Heart left ventricle (tissue), 16 donors: ENCODE data around the gene RBAK. TPM values are rescaled to one million over a fixed set of nuclear protein-coding genes. Genes with fewer than 3 reads are reported as not detected.
"Not testable (repeated sequence)": the region's sequence is repeated elsewhere in the genome, so short reads cannot be mapped to it uniquely, and the experiment has no call there.

ENCODE experiments used
- ATAC-seq, 4 donors: fragments of 200-7000 bp; cut with Tn5 transposase; one replicate each; pipeline ENCODE4 v1.9.1; 2020 to 2022; ENCODE audit warnings: moderate library complexity in 4 of 4, mild to moderate bottlenecking in 3 of 4, moderate number of reproducible peaks in 1 of 4
- DNase-seq, 5 donors: peaks; one replicate each; pipeline ENCODE4 v3.0.0-alpha.2; 2020
- H3K27ac ChIP-seq, 12 donors: fragments of 200-600 bp; sonication (generic) in 4 of 12; one replicate each; pipeline versions ENCODE4 v1.5.0 to v1.8.0; 2016 to 2022; ENCODE audit warnings: mild to moderate bottlenecking in 2 of 12
- H3K27me3 ChIP-seq, 9 donors: fragments of 200-600 bp; sonication (generic) in 2 of 9; one replicate each; pipeline versions ENCODE4 v1.5.1 to v1.8.0; 2016 to 2022; ENCODE audit warnings: mild to moderate bottlenecking in 3 of 9
- H3K36me3 ChIP-seq, 9 donors: fragments of 200-600 bp; sonication (generic) in 2 of 9; one replicate each; pipeline versions ENCODE4 v1.5.0 to v1.8.0; 2018 to 2022; ENCODE audit warnings: mild to moderate bottlenecking in 2 of 9
- H3K4me1 ChIP-seq, 12 donors: fragments of 200-600 bp; sonication (generic) in 4 of 12; one replicate each; pipeline versions ENCODE4 v1.5.0 to v1.8.0; 2016 to 2022; ENCODE audit warnings: mild to moderate bottlenecking in 3 of 12
- H3K4me3 ChIP-seq, 12 donors: fragments of 200-600 bp; sonication (generic) in 4 of 12; one replicate each; pipeline versions ENCODE4 v1.5.0 to v1.8.0; 2017 to 2022; ENCODE audit warnings: mild to moderate bottlenecking in 9 of 12, moderate library complexity in 4 of 12
- H3K9me3 ChIP-seq, 12 donors: fragments of 200-600 bp; sonication (generic) in 4 of 12; one replicate each; pipeline versions ENCODE4 v1.5.0 to v1.8.0; 2016 to 2022; ENCODE audit warnings: mild to moderate bottlenecking in 1 of 12
- POLR2A ChIP-seq, 2 donors: fragments of 450-650 bp; IDR thresholded peaks; one replicate each; pipeline ENCODE4 v1.6.1; 2017; ENCODE audit warnings: antibody characterized with exemption in 2 of 2, mild to moderate bottlenecking in 2 of 2, moderate library complexity in 2 of 2
- WGBS, 4 donors: extraction: QIAGEN DNeasy Blood & Tissue Kit in 2 of 4; methylation state at CpG; one replicate each; pipeline versions ENCODE4 v1.1.5 to v1.1.7; 2013 to 2018; 5-methylcytosine and 5-hydroxymethylcytosine counted together
- intact Hi-C, 10 donors: fragments of 100-400 bp; cut with DNase I; formaldehyde crosslinking; loops; one replicate each; pipeline versions ENCODE4 v1.11.1 to v1.14.2; 2022
- polyA plus RNA-seq, 2 donors: library from polyadenylated mRNA; stranded (reverse); fragments of 200-250 nt; gene quantifications; one replicate each; pipeline ENCODE4 v1.2.3, GENCODE V29; 2013
- total RNA-seq, 9 donors: library from RNA; depleted of rRNA in 2 of 9; stranded (reverse); fragments of >200 nt in 2 of 9; fragmentation: NEBNext Ultra II Directional in 3 of 9; extraction: Animal tissue kit (Norgen Biotek cat#: 25700) in 3 of 9; gene quantifications; one replicate each; pipeline versions ENCODE4 v1.1.0 to v1.2.4, GENCODE V29; 2016 to 2023
- TF ChIP-seq, protein P1 (sequence below), 12 donors: fragments of 200-600 bp; sonication (generic) in 4 of 12; IDR thresholded peaks; one replicate each; pipeline versions ENCODE4 v1.5.0 to v1.8.0; 2018 to 2022; ENCODE audit warnings: antibody characterized with exemption in 12 of 12, mild to moderate bottlenecking in 5 of 12
- donor health status: ischemic (EF 13 %, LVEDD 7.1; RV severe dilation, severe dysfunction).
- donor health status: healthy with polysubstance abuse.
- donor health status: DM: no; HTN: yes; CAD: no.
- donor health status: DM: no; HTN: no; CAD: no.
- donor health status: ischemic (EF 25% LVEDD 6.9; RV normal size, moderate dysfunction).
- donor health status: ischemic (EF 25% LVEDD 5.7; RV mildly dilated, moderate dysfunction).
- donor health status: healthy.
- donor health status: DM: yes; HTN: yes; CAD: no.
- donor health status: ischemic (EF 35%, LVEDD 5.7; RV mildly dilated, moderate dysfunction).
- donor health status: nonischemic (EF 11% LVEDD 7.7; RV severe dilation, severe dysfunction).
- donor health status: DM: yes; HTN: yes; CAD: no.
- donor health status: PGD.
- donor health status: ischemic (EF 29% LVEDD 5.4; RV normal size, mild dysfunction).
- donor health status: nonischemic (EF 23%, LVEDD 6.1; RV moderate dilation, normal function).

RBAK gene
- total and polyA plus RNA-seq, 11 donors: 4.2 to 10.6 (median 8.1) TPM

DNA sequence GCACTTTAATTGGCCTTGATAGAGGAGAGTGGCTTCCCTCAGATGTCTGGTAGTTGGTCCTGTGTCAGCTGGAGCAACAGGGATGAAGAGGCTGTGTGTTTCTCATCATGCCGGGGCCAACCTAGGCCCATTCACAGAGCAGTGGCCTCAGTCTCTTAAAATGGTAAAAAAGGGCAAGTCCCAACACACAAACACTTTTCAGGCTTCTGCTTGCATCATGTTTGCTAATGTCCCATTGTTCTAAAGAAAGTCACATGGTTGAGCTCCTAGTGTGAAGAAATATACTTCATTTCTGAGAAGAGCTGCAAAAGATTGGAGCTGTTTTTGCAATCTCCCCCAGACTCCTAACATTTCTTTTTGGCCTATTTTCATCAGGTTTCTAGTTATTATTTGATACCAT is 40.6 kb upstream of the RBAK start:
- no peak for DNase-seq
- Histone ChIP-seq H3K4me3 (no peak overlapping the region), H3K27me3 (no peaks in the 10 kb centered on the region), H3K9me3 (no peaks in the 10 kb centered on the region), H3K27ac (no peak overlapping the region), H3K36me3 (peaks cover 0 to 40% (median 14%) of the 10 kb centered on the region in 9 donors), H3K4me1 (no peaks in the 10 kb centered on the region)
- intact Hi-C loops: no loop called here
- no peak for ATAC-seq
- WGBS, 4 donors: 89 to 94% (median 90%) methylated on average over 1 of the region's 1 CpG
- TF ChIP-seq, protein P1, sequence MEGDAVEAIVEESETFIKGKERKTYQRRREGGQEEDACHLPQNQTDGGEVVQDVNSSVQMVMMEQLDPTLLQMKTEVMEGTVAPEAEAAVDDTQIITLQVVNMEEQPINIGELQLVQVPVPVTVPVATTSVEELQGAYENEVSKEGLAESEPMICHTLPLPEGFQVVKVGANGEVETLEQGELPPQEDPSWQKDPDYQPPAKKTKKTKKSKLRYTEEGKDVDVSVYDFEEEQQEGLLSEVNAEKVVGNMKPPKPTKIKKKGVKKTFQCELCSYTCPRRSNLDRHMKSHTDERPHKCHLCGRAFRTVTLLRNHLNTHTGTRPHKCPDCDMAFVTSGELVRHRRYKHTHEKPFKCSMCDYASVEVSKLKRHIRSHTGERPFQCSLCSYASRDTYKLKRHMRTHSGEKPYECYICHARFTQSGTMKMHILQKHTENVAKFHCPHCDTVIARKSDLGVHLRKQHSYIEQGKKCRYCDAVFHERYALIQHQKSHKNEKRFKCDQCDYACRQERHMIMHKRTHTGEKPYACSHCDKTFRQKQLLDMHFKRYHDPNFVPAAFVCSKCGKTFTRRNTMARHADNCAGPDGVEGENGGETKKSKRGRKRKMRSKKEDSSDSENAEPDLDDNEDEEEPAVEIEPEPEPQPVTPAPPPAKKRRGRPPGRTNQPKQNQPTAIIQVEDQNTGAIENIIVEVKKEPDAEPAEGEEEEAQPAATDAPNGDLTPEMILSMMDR (IDR thresholded peaks at IDR 0.05): no peak
- TF ChIP-seq POLR2A (IDR thresholded peaks at IDR 0.05): no peak

DNA sequence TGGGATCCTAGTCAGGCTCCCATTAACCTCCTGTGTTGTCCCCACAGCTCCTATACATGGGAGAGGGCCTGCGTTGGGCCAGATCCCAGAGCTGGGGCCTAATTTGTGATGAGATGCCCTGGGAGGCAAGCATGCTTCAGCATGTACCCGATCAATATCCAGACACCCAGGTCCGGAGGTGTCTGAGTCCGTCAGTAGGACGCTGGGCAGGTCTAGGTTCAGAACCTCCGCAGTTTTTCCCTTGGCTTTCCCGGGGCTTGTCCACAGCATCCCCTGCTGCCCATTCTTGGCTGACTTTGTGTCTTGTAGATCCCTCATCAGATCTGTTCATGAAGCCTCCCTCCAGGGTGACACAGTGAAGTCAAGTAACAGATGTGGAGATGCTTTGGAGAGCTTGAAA is 32.7 kb upstream of the RBAK start:
- ATAC-seq: no peak
- Histone ChIP-seq H3K4me3 (no peak overlapping the region), H3K9me3 (peaks cover 0 to 3% (median 0%) of the 10 kb centered on the region in 12 donors), H3K36me3 (peaks cover 0 to 22% (median 4%) of the 10 kb centered on the region in 9 donors), H3K27me3 (no peaks in the 10 kb centered on the region), H3K4me1 (no peaks in the 10 kb centered on the region), H3K27ac (no peak overlapping the region)
- TF ChIP-seq, protein P1 (IDR thresholded peaks at IDR 0.05): no peak
- TF ChIP-seq POLR2A (IDR thresholded peaks at IDR 0.05): no peak
- intact Hi-C loops: no loop called here
- WGBS, 4 donors: 78 to 98% (median 90%) methylated on average over 4 to 7 of the region's 7 CpGs
- no peak for DNase-seq

DNA sequence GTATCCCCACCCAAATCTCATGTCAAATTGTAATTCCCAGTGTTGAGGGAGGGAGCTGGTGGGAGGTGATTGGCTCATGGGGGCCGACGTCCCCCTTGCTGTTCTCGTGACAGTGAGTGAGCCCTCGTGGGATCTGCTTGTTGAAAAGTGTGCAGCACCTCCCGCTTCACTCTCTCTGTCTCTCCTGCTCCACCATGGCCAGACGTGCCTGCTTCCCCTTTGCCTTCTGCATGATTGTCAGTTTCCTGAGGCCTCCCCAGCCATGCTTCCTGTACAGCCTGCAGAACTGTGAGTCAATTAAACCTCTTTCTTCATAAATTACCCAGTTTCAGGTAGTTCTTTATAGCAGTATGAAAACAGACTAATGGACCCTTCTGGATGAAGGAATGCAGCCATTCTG is 29.7 kb upstream of the RBAK start:
- DNase-seq, H3K4me3 ChIP-seq, H3K4me1 ChIP-seq, intact Hi-C loops, ATAC-seq, H3K9me3 ChIP-seq, H3K27me3 ChIP-seq, H3K36me3 ChIP-seq, H3K27ac ChIP-seq: not testable (repeated sequence)
- WGBS, 4 donors: 61 to 80% (median 71%) methylated on average over 6 of the region's 6 CpGs

DNA sequence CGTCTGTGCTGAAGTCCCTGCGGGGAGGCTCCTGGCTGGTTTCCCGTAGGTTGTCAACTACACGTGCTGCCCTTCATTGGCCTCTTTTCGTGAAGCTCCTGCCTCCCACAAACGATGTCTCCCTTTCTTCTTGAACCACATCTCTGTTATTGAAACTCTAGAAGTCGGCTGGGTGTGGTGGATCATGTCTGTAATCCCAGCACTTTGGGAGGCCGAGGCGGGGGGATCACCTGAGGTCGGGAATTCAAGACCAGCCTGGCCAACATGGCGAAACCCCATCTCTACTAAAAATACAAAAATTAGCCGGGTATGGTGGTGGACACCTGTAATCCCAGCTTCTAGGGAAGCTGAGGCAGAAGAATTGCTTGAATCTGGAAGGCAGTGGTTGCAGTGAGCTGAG is 28.0 kb upstream of the RBAK start:
- H3K27ac ChIP-seq, ATAC-seq, H3K36me3 ChIP-seq, intact Hi-C loops, H3K9me3 ChIP-seq, H3K27me3 ChIP-seq, H3K4me1 ChIP-seq, DNase-seq, H3K4me3 ChIP-seq: not testable (repeated sequence)
- 90 to 94% (median 93%) methylated on average over 9 to 12 of the region's 12 CpGs for WGBS, 4 donors

DNA sequence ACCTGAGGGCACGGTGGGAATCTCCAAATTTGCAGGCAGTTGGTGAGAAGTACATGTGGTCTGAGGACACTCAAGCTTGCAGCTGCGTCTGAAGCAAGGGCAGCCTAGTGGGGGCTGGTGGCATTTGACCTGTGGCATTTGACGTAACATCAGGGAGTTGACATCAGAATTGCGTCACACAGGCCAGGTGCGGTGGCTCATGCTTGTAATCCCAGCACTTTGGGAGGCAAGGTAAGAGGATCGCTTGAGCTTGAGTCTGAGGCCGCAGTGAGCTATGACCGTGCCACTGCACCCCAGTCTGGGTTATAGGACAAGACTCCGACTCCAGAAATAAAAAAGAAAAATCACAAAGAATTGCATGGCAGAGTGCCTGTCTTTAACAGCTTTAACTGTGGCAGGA is 25.6 kb upstream of the RBAK start:
- DNase-seq (no peak), ATAC-seq (no peak)
- intact Hi-C loops: no loop called here
- H3K36me3 ChIP-seq: peaks cover 0 to 12% (median 0%) of the 10 kb centered on the region in 9 donors
- H3K4me3 ChIP-seq: no peak overlapping the region
- TF ChIP-seq POLR2A (IDR thresholded peaks at IDR 0.05): no peak
- TF ChIP-seq, protein P1 (IDR thresholded peaks at IDR 0.05): no peak
- H3K27ac ChIP-seq: no peak overlapping the region
- 96 to 98% (median 97%) methylated on average over 9 of the region's 9 CpGs for WGBS, 4 donors
- no peaks in the 10 kb centered on the region for H3K4me1 ChIP-seq
- H3K9me3 ChIP-seq: no peaks in the 10 kb centered on the region
- no peaks in the 10 kb centered on the region for H3K27me3 ChIP-seq

DNA sequence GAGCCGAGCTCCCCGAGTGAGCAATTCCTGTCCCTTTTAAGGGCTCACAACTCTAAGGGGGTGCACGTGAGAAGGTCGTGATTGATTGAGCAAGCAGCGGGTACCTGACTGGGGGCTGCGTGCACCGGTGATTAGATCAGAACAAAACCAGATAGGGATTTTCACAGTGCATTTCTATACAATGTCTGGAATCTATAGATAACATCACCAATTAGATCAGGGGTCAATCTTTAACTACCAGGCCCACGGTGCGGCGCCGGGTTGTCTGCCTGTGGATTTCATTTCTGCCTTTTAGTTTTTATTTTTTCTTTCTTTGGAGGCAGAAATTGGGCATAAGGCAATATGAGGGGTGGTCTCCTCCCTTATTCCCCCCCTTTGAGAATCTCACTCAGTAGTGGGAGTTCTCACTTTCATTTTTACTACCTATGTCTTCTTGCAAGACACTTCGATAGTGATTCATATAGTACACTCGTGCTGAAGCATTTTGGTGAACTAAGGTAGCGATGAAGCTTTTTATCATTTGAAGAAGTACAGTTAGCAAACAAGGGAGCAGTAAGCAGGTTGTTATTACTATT is 24.6 kb upstream of the RBAK start:
- H3K36me3 ChIP-seq: peaks cover 0 to 12% (median 0%) of the 10 kb centered on the region in 9 donors
- H3K4me3 ChIP-seq, H3K9me3 ChIP-seq, ATAC-seq, H3K27me3 ChIP-seq, H3K27ac ChIP-seq, H3K4me1 ChIP-seq, DNase-seq, intact Hi-C loops: not testable (repeated sequence)
- 89 to 97% (median 94%) methylated on average over 14 of the region's 14 CpGs for WGBS, 4 donors

DNA sequence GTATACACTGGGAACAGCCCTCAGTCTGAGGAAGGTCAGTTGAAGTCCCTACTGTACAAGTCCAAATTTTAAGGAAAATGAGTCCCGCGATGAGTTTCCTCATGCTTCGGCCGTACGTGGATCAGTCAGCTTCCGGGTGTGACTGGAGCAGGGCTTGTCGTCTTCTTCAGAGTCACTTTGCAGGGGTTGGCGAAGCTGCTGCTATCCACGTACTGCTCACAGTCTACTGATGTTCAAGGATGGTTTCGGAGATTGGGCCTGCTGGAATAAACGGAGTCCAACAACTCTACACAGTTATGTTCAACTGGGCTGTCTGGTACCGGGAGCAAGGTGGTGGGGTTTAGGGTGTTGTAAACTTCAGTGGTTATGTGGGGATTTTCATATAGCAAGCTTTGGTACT is 22.0 kb upstream of the RBAK start:
- H3K4me3 ChIP-seq, intact Hi-C loops, ATAC-seq, H3K9me3 ChIP-seq, DNase-seq, H3K27ac ChIP-seq, H3K27me3 ChIP-seq, H3K4me1 ChIP-seq: not testable (repeated sequence)
- 89 to 98% (median 94%) methylated on average over 12 of the region's 12 CpGs for WGBS, 4 donors
- H3K36me3 ChIP-seq: peaks cover 0 to 12% (median 0%) of the 10 kb centered on the region in 9 donors

DNA sequence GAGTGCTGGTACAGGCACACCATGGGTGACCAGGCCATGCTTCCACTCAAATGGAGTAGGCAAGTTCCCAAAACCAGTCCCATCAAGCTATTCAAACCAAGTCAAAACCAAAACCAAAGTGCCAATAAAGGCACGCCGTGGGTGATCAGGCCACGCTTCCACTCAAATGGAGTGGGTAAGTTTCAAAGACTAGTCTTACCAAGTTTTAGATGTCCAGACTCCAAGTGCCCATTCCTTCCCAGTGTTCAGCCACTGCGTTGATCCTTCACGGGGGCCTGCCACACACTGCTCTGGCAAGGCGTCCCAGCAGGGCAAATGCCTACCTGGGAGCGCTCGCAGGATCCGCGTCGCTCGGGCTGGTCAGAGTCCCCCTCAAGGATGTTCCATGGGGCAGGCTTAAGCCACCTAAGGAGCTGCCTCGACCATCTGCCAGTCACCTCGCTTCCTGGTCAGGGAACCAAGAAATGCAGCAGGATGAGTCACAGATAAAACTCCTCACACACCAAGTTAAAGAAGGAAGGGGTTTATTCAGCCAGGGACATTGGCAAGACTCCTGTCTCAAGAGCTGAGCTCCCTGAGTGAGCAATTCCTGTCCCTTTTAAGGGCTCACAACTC is 17.8 kb upstream of the RBAK start:
- WGBS, 4 donors: 89 to 98% (median 94%) methylated on average over 13 to 14 of the region's 14 CpGs
- H3K27ac ChIP-seq, H3K9me3 ChIP-seq, H3K4me1 ChIP-seq, ATAC-seq, H3K36me3 ChIP-seq, DNase-seq, H3K4me3 ChIP-seq, intact Hi-C loops, H3K27me3 ChIP-seq: not testable (repeated sequence)
